IMR-90 (cell line): ENCODE results near the gene DOCK2. TPM values are rescaled to one million over a fixed set of nuclear protein-coding genes. Genes with fewer than 3 reads are reported as not detected.

Source experiments
- ATAC-seq: fragments of 200-7000 bp; cut with Tn5 transposase; 2 replicates; pipeline ENCODE4 v1.9.1; 2020; ENCODE audit warnings: low read depth, mild to moderate bottlenecking, moderate library complexity
- BruUV-seq: library from RNA; stranded (reverse); fragments of 400-500 nt; replicated peaks from 2 replicates; lab custom pipeline; 2021; lab: Mats Ljungman, UMichigan
- CTCF ChIA-PET: fragments of 300-600 bp; formaldehyde crosslinking; extraction: SDS; loops from one replicate; lab custom pipeline; 2021; ENCODE audit warnings: antibody characterized with exemption; lab: Yijun Ruan, JAX
- POLR2A ChIA-PET: fragments of 300-600 bp; sonication (Branson Sonifier 250); formaldehyde crosslinking; loops from one replicate; lab custom pipeline; 2022; ENCODE audit warnings: antibody characterized with exemption; ENCODE audit not compliant: unreplicated experiment; lab: Charles Lee
- DNase-seq: peaks from one replicate; pipeline ENCODE4 v3.0.0; 2013
- H2AFZ ChIP-seq: replicated peaks from 2 replicates; pipeline ENCODE3; 2013; ENCODE audit warnings: low read length, mild to moderate bottlenecking; ENCODE audit not compliant: poor library complexity
- H2AK5ac ChIP-seq: 2 replicates; pipeline ENCODE4 v1.6.1; 2013; ENCODE audit warnings: low read depth, low read length, inconsistent platforms
- H2AK9ac ChIP-seq: replicated peaks from 2 replicates; pipeline ENCODE3; 2013; ENCODE audit warnings: mild to moderate bottlenecking, low read depth, low read length, moderate library complexity; ENCODE audit not compliant: poor library complexity
- H2BK120ac ChIP-seq: 2 replicates; pipeline ENCODE4 v1.6.1; 2013; ENCODE audit warnings: low read depth, low read length, inconsistent platforms
- H2BK15ac ChIP-seq: 3 replicates; pipeline ENCODE4 v1.6.1; 2013; ENCODE audit warnings: low read depth, low read length, inconsistent platforms
- H2BK20ac ChIP-seq: 2 replicates; pipeline ENCODE4 v1.6.1; 2013; ENCODE audit warnings: low read depth, mild to moderate bottlenecking, inconsistent platforms, low read length, moderate library complexity
- H2BK5ac ChIP-seq: 2 replicates; pipeline ENCODE4 v1.6.1; 2013; ENCODE audit warnings: mild to moderate bottlenecking, low read depth, low read length, inconsistent platforms; ENCODE audit not compliant: poor library complexity, severe bottlenecking
- H3K14ac ChIP-seq: replicated peaks from 2 replicates; pipeline ENCODE4 v1.6.1; 2013; ENCODE audit warnings: low read depth, low read length, inconsistent platforms
- H3K18ac ChIP-seq: 2 replicates; pipeline ENCODE4 v1.6.1; 2013; ENCODE audit warnings: low read depth, low read length, control low read depth
- H3K23ac ChIP-seq: 2 replicates; pipeline ENCODE4 v1.6.1; 2013; ENCODE audit warnings: low read depth, low read length, inconsistent platforms
- H3K27ac ChIP-seq: 2 replicates; pipeline ENCODE4 v1.5.1; 2013; ENCODE audit warnings: mild to moderate bottlenecking, control low read depth, low read length; ENCODE audit not compliant: insufficient read depth
- H3K27me3 ChIP-seq: 2 replicates; pipeline ENCODE4 v1.6.1; 2013; ENCODE audit warnings: low read length; ENCODE audit not compliant: control insufficient read depth, insufficient read depth
- H3K36me3 ChIP-seq: 2 replicates; pipeline ENCODE4 v1.6.1; 2013; ENCODE audit warnings: low read length, mixed read lengths; ENCODE audit not compliant: control insufficient read depth, insufficient read depth
- H3K4ac ChIP-seq: 2 replicates; pipeline ENCODE4 v1.6.1; 2013; ENCODE audit warnings: low read depth, low read length, inconsistent platforms
- H3K4me1 ChIP-seq: 2 replicates; pipeline ENCODE4 v1.6.1; 2013; ENCODE audit warnings: low read length, mixed read lengths; ENCODE audit not compliant: control insufficient read depth, insufficient read depth
- H3K4me2 ChIP-seq: 2 replicates; pipeline ENCODE4 v1.6.1; 2013; ENCODE audit warnings: low read depth, mild to moderate bottlenecking, control low read depth, low read length, moderate library complexity
- H3K4me3 ChIP-seq: 2 replicates; pipeline ENCODE4 v1.5.1; 2013; ENCODE audit warnings: low read depth, mild to moderate bottlenecking, control low read depth, low read length, moderate library complexity; ENCODE audit not compliant: insufficient read depth
- H3K56ac ChIP-seq: 2 replicates; pipeline ENCODE4 v1.6.1; 2013; ENCODE audit warnings: low read length, inconsistent platforms; ENCODE audit not compliant: insufficient read depth; ENCODE audit errors: extremely low read depth
- H3K79me1 ChIP-seq, 2 experiments: 2 replicates each; pipeline ENCODE4 v1.6.1; 2013; ENCODE audit warnings: low read length in 2 of 2, inconsistent platforms in 1 of 2, low read depth in 1 of 2
- H3K9ac ChIP-seq: 2 replicates; pipeline ENCODE4 v1.6.1; 2013; ENCODE audit warnings: low read depth, low read length, control low read depth
- H3K9me1 ChIP-seq: 2 replicates; pipeline ENCODE4 v1.6.1; 2013; ENCODE audit warnings: low read length, inconsistent platforms; ENCODE audit not compliant: insufficient read depth
- H3K9me3 ChIP-seq: 2 replicates; pipeline ENCODE4 v1.6.1; 2013; ENCODE audit warnings: low read length; ENCODE audit not compliant: control insufficient read depth, insufficient read depth
- H4K20me1 ChIP-seq: 2 replicates; pipeline ENCODE4 v1.6.1; 2013; ENCODE audit warnings: low read length, inconsistent platforms; ENCODE audit not compliant: insufficient read depth
- H4K5ac ChIP-seq: 2 replicates; pipeline ENCODE4 v1.6.1; 2013; ENCODE audit warnings: mild to moderate bottlenecking, low read depth, low read length, control low read depth
- H4K8ac ChIP-seq, 2 experiments: 2 replicates each; pipeline ENCODE4 v1.6.1; 2013; ENCODE audit warnings: low read depth in 2 of 2, low read length in 2 of 2, control low read depth in 1 of 2, inconsistent platforms in 1 of 2
- H4K91ac ChIP-seq: 2 replicates; pipeline ENCODE4 v1.6.1; 2013; ENCODE audit warnings: low read depth, low read length, inconsistent platforms; ENCODE audit not compliant: insufficient read depth
- CTCF ChIP-seq: conservative IDR thresholded peaks from 2 replicates; pipeline ENCODE4 v1.5.1; 2012; ENCODE audit warnings: mild to moderate bottlenecking, low read depth, low read length, improper control_type of control experiment
- NFE2L2 ChIP-seq: fragments of 150-350 bp; IDR thresholded peaks from 2 replicates; pipeline ENCODE4 v1.6.1; 2016; ENCODE audit warnings: low read depth, mild to moderate bottlenecking, low read length
- WGBS, 2 experiments: methylation state at CpG; one replicate each; pipeline versions ENCODE4 v1.1.5 to v1.1.7; 2013; ENCODE audit warnings: missing lambda C conversion rate in 2 of 2; ENCODE audit not compliant: insufficient read length in 1 of 2; ENCODE audit errors: extremely low coverage in 2 of 2; 5-methylcytosine and 5-hydroxymethylcytosine counted together
- dilution Hi-C: fragments of 300-500 bp; cut with HindIII; formaldehyde crosslinking; loops from one replicate; pipeline ENCODE4 v1.14.3; 2018; ENCODE audit warnings: low sequenced_read_pairs; ENCODE audit not compliant: unreplicated experiment
- in situ Hi-C: fragments of 300-500 bp; cut with MboI; formaldehyde crosslinking; loops from 3 replicates; pipeline ENCODE4 v1.14.3; 2019; ENCODE audit warnings: low sequenced_read_pairs, inconsistent platforms, mixed read lengths
- intact Hi-C: fragments of 100-400 bp; cut with micrococcal nuclease; formaldehyde crosslinking; loops from 2 replicates; pipeline ENCODE4 v1.10.0; 2022
- polyA plus RNA-seq, 3 experiments: library from polyadenylated mRNA; depleted of rRNA; stranded (reverse); fragments of >200 nt; gene quantifications; 2 replicates each; pipeline ENCODE4 v1.2.3, GENCODE V29; 2012; ENCODE audit warnings: low replicate concordance in 1 of 3
- total RNA-seq: library from RNA; depleted of rRNA; stranded (reverse); fragments of >200 nt; gene quantifications from 2 replicates; pipeline ENCODE4 v1.2.3, GENCODE V29; 2012

The DOCK2 gene
- total and polyA plus RNA-seq, 2 of the 4 experiments (the other 2 are of a cell fraction), result 0.72 to 3.0 TPM

GRCh38 chr5:170021506-170021905 lies 384.4 kb downstream of the DOCK2 start:
- Histone ChIP-seq H4K20me1 (no peaks in the 10 kb centered on the region), H3K4me2 (no peak overlapping the region), H3K18ac (no peak overlapping the region), H3K79me1 (no peaks in the 10 kb centered on the region), H3K36me3 (no peaks in the 10 kb centered on the region), H2BK20ac (no peak overlapping the region), H2BK120ac (no peak overlapping the region), H3K27ac (no peak overlapping the region), H3K9me1 (no peaks in the 10 kb centered on the region), H2AK5ac (no peak overlapping the region), H2BK15ac (no peak overlapping the region), H4K8ac (no peak overlapping the region), H4K5ac (no peak overlapping the region), H3K23ac (no peak overlapping the region), H3K4me3 (no peak overlapping the region), H3K4ac (no peak overlapping the region), H3K9ac (no peak overlapping the region), H3K4me1 (no peaks in the 10 kb centered on the region), H2AFZ (no peak overlapping the region), H3K14ac (no peak overlapping the region), H2AK9ac (no peak overlapping the region), H3K9me3 (no peaks in the 10 kb centered on the region), H4K91ac (no peak overlapping the region), H2BK5ac (no peak overlapping the region), H3K27me3 (peaks cover 13% of the 10 kb centered on the region), H3K56ac (no peak overlapping the region)
- 73% methylated on average over 2 of the region's 8 CpGs; no CpG with 5 or more reads in 1 of the 2 experiments for WGBS, 2 experiments
- intact Hi-C loops, result no loop called here
- no peak for ATAC-seq
- DNase-seq, result no peak
- TF ChIP-seq CTCF, result no peak
- TF ChIP-seq NFE2L2, result no peak
- BruUV-seq, result no TSS peak
- dilution Hi-C loops, result no loop called here
- in situ Hi-C loops, result no loop called here
- ChIA-PET POLR2A (no interaction called here), CTCF (no interaction called here)
